ENCODE measurements around the gene ARHGEF11. TPM values are rescaled to one million over a fixed set of nuclear protein-coding genes. Genes with fewer than 3 reads are reported as not detected.

Gene ARHGEF11
- total RNA-seq (2014; rRNA removed; shearing (Covaris generic); ENCODE audit: low replicate concordance): 23.8 and 28.4 TPM in 2 replicates

- DNase-seq (ENCODE audit: low read depth): peak; percentile 96
Measured at GRCh38 chr1:157045250-157046218, at the start of gene ARHGEF11. Gene ARHGEF11, minus strand, starts transcription at chr1:157045742. Its CDS starts 1,412 bp downstream, at chr1:157044330.

GRCh38 chr1:157095091-157095490 is 49.5 kb upstream of the ARHGEF11 start:
- in situ Hi-C loops (cut with HindIII; ENCODE audit: low pct_unique_long_range_greater_than_20kb, low sequenced_read_pairs): no loop called here
- DNase-seq (ENCODE audit: low read depth): no peak

More at GRCh38 chr1:157045250-157046218, at the start of gene ARHGEF11:
- in situ Hi-C loops (cut with HindIII; ENCODE audit: low pct_unique_long_range_greater_than_20kb, low sequenced_read_pairs): no loop called here

GRCh38 chr1:157092831-157093230 is 47.3 kb upstream of the ARHGEF11 start:
- DNase-seq (ENCODE audit: low read depth): no peak
- in situ Hi-C loops (cut with HindIII; ENCODE audit: low pct_unique_long_range_greater_than_20kb, low sequenced_read_pairs): no loop called here

GRCh38 chr1:157091668-157092273 is 46.2 kb upstream of the ARHGEF11 start:
- in situ Hi-C loops (cut with HindIII; ENCODE audit: low pct_unique_long_range_greater_than_20kb, low sequenced_read_pairs): no loop called here
- no peak for DNase-seq (ENCODE audit: low read depth)

- in situ Hi-C loops (cut with HindIII; ENCODE audit: low pct_unique_long_range_greater_than_20kb, low sequenced_read_pairs): no loop called here
- no peak for DNase-seq (ENCODE audit: low read depth)
Measured at GRCh38 chr1:157091186-157091585, 45.6 kb upstream of the ARHGEF11 start.

GRCh38 chr1:157090771-157091170 is 45.2 kb upstream of the ARHGEF11 start:
- in situ Hi-C loops (cut with HindIII; ENCODE audit: low pct_unique_long_range_greater_than_20kb, low sequenced_read_pairs): no loop called here
- no peak for DNase-seq (ENCODE audit: low read depth)

GRCh38 chr1:157090196-157090647 is 44.7 kb upstream of the ARHGEF11 start:
- peak; percentile 53 for DNase-seq (ENCODE audit: low read depth)
- in situ Hi-C loops (cut with HindIII; ENCODE audit: low pct_unique_long_range_greater_than_20kb, low sequenced_read_pairs): no loop called here

- no peak for DNase-seq (ENCODE audit: low read depth)
- in situ Hi-C loops (cut with HindIII; ENCODE audit: low pct_unique_long_range_greater_than_20kb, low sequenced_read_pairs): no loop called here
Measured at GRCh38 chr1:157089789-157090188, 44.2 kb upstream of the ARHGEF11 start.

GRCh38 chr1:157088607-157089006 is 43.1 kb upstream of the ARHGEF11 start:
- in situ Hi-C loops (cut with HindIII; ENCODE audit: low pct_unique_long_range_greater_than_20kb, low sequenced_read_pairs): no loop called here
- DNase-seq (ENCODE audit: low read depth): no peak

- no peak for DNase-seq (ENCODE audit: low read depth)
- in situ Hi-C loops (cut with HindIII; ENCODE audit: low pct_unique_long_range_greater_than_20kb, low sequenced_read_pairs): no loop called here
Measured at GRCh38 chr1:157087030-157087429, 41.5 kb upstream of the ARHGEF11 start.

- in situ Hi-C loops (cut with HindIII; ENCODE audit: low pct_unique_long_range_greater_than_20kb, low sequenced_read_pairs): no loop called here
Measured at GRCh38 chr1:157086299-157086698, 40.8 kb upstream of the ARHGEF11 start.

GRCh38 chr1:157085421-157085820 is 39.9 kb upstream of the ARHGEF11 start:
- no peak for DNase-seq (ENCODE audit: low read depth)
- in situ Hi-C loops (cut with HindIII; ENCODE audit: low pct_unique_long_range_greater_than_20kb, low sequenced_read_pairs): no loop called here

More at GRCh38 chr1:157086299-157086698, 40.8 kb upstream of the ARHGEF11 start:
- no peak for DNase-seq (ENCODE audit: low read depth)

GRCh38 chr1:157084720-157085119 is 39.2 kb upstream of the ARHGEF11 start:
- DNase-seq (ENCODE audit: low read depth): no peak
- in situ Hi-C loops (cut with HindIII; ENCODE audit: low pct_unique_long_range_greater_than_20kb, low sequenced_read_pairs): no loop called here

- in situ Hi-C loops (cut with HindIII; ENCODE audit: low pct_unique_long_range_greater_than_20kb, low sequenced_read_pairs): no loop called here
- DNase-seq (ENCODE audit: low read depth): no peak
Measured at GRCh38 chr1:157081707-157082106, 36.2 kb upstream of the ARHGEF11 start.

- in situ Hi-C loops (cut with HindIII; ENCODE audit: low pct_unique_long_range_greater_than_20kb, low sequenced_read_pairs): no loop called here
- DNase-seq (ENCODE audit: low read depth): no peak
Measured at GRCh38 chr1:157080714-157081113, 35.2 kb upstream of the ARHGEF11 start.

GRCh38 chr1:157077394-157077793 is 31.9 kb upstream of the ARHGEF11 start:
- in situ Hi-C loops (cut with HindIII; ENCODE audit: low pct_unique_long_range_greater_than_20kb, low sequenced_read_pairs): no loop called here
- DNase-seq (ENCODE audit: low read depth): no peak

GRCh38 chr1:157073944-157074685 is 28.6 kb upstream of the ARHGEF11 start:
- DNase-seq (ENCODE audit: low read depth): no peak
- in situ Hi-C loops (cut with HindIII; ENCODE audit: low pct_unique_long_range_greater_than_20kb, low sequenced_read_pairs): no loop called here

GRCh38 chr1:157069601-157070000 is 24.1 kb upstream of the ARHGEF11 start:
- in situ Hi-C loops (cut with HindIII; ENCODE audit: low pct_unique_long_range_greater_than_20kb, low sequenced_read_pairs): no loop called here
- DNase-seq (ENCODE audit: low read depth): no peak

Data from Caki2 (cell line).